OCI-LY1 (cell line): ENCODE measurements around the gene COPB2.

Experiments used
- H2AFZ ChIP-seq: fragments of 200-600 bp; sonication (generic), shearing (Covaris generic); 2 replicates; pipeline ENCODE4 v1.6.0; 2014; ENCODE audit warnings: antibody characterized with exemption, mild to moderate bottlenecking, low read length
- H3F3A ChIP-seq: fragments of 200-600 bp; sonication (generic), shearing (Covaris generic); 2 replicates; pipeline ENCODE4 v1.6.0; 2014; ENCODE audit warnings: mild to moderate bottlenecking, antibody characterized with exemption, low read length, moderate library complexity; ENCODE audit not compliant: insufficient read depth
- H3K27ac ChIP-seq: fragments of 200-600 bp; sonication (generic); 2 replicates; pipeline ENCODE4 v1.5.1; 2014; ENCODE audit warnings: low read length, mixed run types, mild to moderate bottlenecking, low read depth; ENCODE audit not compliant: poor library complexity, severe bottlenecking
- H3K27me3 ChIP-seq: fragments of 200-600 bp; sonication (generic); 2 replicates; pipeline ENCODE4 v1.6.0; 2014; ENCODE audit warnings: antibody characterized with exemption, mild to moderate bottlenecking, low read length, moderate library complexity; ENCODE audit not compliant: insufficient read depth
- H3K36me3 ChIP-seq: fragments of 200-600 bp; sonication (generic); 2 replicates; pipeline ENCODE4 v1.6.1; 2014; ENCODE audit warnings: mild to moderate bottlenecking, antibody characterized with exemption, low read length, moderate library complexity, mixed read lengths; ENCODE audit not compliant: insufficient read depth
- H3K4me1 ChIP-seq: fragments of 200-600 bp; sonication (generic); 2 replicates; pipeline ENCODE4 v1.5.1; 2014; ENCODE audit warnings: mild to moderate bottlenecking, low read length, moderate library complexity; ENCODE audit not compliant: insufficient read depth, severe bottlenecking
- H3K4me2 ChIP-seq: fragments of 200-600 bp; sonication (generic), shearing (Covaris generic); 2 replicates; pipeline ENCODE4 v1.6.1; 2014; ENCODE audit warnings: low read length
- H3K4me3 ChIP-seq: fragments of 200-600 bp; sonication (generic); 2 replicates; pipeline ENCODE4 v1.5.1; 2014; ENCODE audit warnings: low read length, low read depth, mild to moderate bottlenecking, mixed read lengths; ENCODE audit not compliant: poor library complexity, severe bottlenecking
- H3K79me2 ChIP-seq: fragments of 200-600 bp; shearing (Covaris generic); 2 replicates; pipeline ENCODE4 v1.6.1; 2016; ENCODE audit warnings: mixed run types, low read length, mixed read lengths; ENCODE audit not compliant: insufficient read depth
- H3K9ac ChIP-seq: fragments of 200-600 bp; sonication (generic), shearing (Covaris generic); 2 replicates; pipeline ENCODE4 v1.6.1; 2014; ENCODE audit warnings: mild to moderate bottlenecking, low read length, mixed read lengths
- H3K9me2 ChIP-seq: fragments of 200-600 bp; sonication (generic), shearing (Covaris generic); 2 replicates; pipeline ENCODE4 v1.6.1; 2014; ENCODE audit warnings: low read depth, mild to moderate bottlenecking, low read length, mixed read lengths
- H3K9me3 ChIP-seq: fragments of 200-600 bp; shearing (Covaris generic); 2 replicates; pipeline ENCODE4 v1.6.1; 2014; ENCODE audit warnings: low read length, mixed read lengths
- H4K20me1 ChIP-seq: fragments of 200-600 bp; sonication (generic), shearing (Covaris generic); 2 replicates; pipeline ENCODE4 v1.6.0; 2016; ENCODE audit warnings: mild to moderate bottlenecking, low read length; ENCODE audit not compliant: insufficient read depth
- CTCF ChIP-seq: fragments of 200-600 bp; sonication (generic), shearing (Covaris generic); IDR thresholded peaks from 2 replicates; pipeline ENCODE4 v1.5.1; 2017; ENCODE audit warnings: mild to moderate bottlenecking, antibody characterized with exemption, low read length, moderate library complexity, mixed read lengths
- EZH2 ChIP-seq: fragments of 200-600 bp; sonication (generic), shearing (Covaris generic); IDR thresholded peaks from 2 replicates; pipeline ENCODE4 v1.8.0; 2017; ENCODE audit warnings: borderline replicate concordance, mixed run types, mild to moderate bottlenecking, antibody characterized with exemption, low read length, moderate library complexity, mixed read lengths

Gene COPB2

GRCh38 chr3:139358841-139359562, 30.4 kb downstream of the COPB2 start:
- no peaks in the 10 kb centered on the region for H3K27me3 ChIP-seq
- H4K20me1 ChIP-seq, result no peaks in the 10 kb centered on the region; the same call in 1 of the 2 replicates
- no peak for TF ChIP-seq CTCF
- TF ChIP-seq EZH2, result no peak
- H3K4me3 ChIP-seq, result no peak overlapping the region
- no peaks in the 10 kb centered on the region for H3K4me1 ChIP-seq
- H3K79me2 ChIP-seq, result no peaks in the 10 kb centered on the region
- H3K9me2 ChIP-seq, result no peaks in the 10 kb centered on the region
- no peaks in the 10 kb centered on the region for H3K9me3 ChIP-seq
- H2AFZ ChIP-seq, result no peak overlapping the region
- H3F3A ChIP-seq, result no peaks in the 10 kb centered on the region
- no peak overlapping the region for H3K9ac ChIP-seq
- H3K36me3 ChIP-seq, result peaks cover 98% of the 10 kb centered on the region
- H3K27ac ChIP-seq, result no peak overlapping the region
- no peak overlapping the region for H3K4me2 ChIP-seq

DNA sequence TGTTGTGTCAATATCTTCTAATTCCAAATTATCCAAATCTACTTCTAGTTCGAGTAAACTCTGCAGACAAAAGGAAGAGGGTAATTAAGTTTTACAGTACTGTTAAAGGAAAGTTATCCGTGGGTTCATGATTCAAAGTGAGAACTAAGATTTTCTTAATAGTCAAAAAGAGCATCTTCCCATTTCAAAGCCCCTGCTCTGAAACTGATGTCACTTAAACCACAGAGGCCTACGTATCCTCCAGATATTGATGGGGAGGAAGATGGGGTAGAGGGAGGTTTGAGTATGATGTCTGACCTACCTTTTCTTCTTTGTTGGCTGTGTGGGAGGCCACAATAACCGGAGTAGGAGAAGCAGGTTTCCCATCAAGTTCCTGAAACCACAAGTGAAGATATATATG, 31.5 kb downstream of the COPB2 start:
- Histone ChIP-seq H3K79me2 (no peaks in the 10 kb centered on the region), H3K4me2 (no peak overlapping the region)
- TF ChIP-seq CTCF (no peak), EZH2 (no peak)

GRCh38 chr3:139355891-139356290, 33.6 kb downstream of the COPB2 start:
- H3K36me3 ChIP-seq, result peaks cover 99% of the 10 kb centered on the region
- H3K27me3 ChIP-seq, result no peaks in the 10 kb centered on the region
- no peaks in the 10 kb centered on the region for H3K9me2 ChIP-seq
- H4K20me1 ChIP-seq, result no peaks in the 10 kb centered on the region
- H3F3A ChIP-seq, result no peaks in the 10 kb centered on the region
- no peak overlapping the region for H3K27ac ChIP-seq
- no peak overlapping the region for H2AFZ ChIP-seq
- no peaks in the 10 kb centered on the region for H3K9me3 ChIP-seq
- H3K4me2 ChIP-seq, result no peak overlapping the region
- H3K4me1 ChIP-seq, result no peaks in the 10 kb centered on the region
- TF ChIP-seq EZH2 (no peak), CTCF (no peak)
- H3K9ac ChIP-seq, result no peak overlapping the region
- no peak overlapping the region for H3K4me3 ChIP-seq
- no peaks in the 10 kb centered on the region for H3K79me2 ChIP-seq

More for the DNA sequence above, 31.5 kb downstream of the COPB2 start:
- no peaks in the 10 kb centered on the region; the same call in 1 of the 2 replicates for H4K20me1 ChIP-seq
- no peaks in the 10 kb centered on the region for H3K4me1 ChIP-seq
- peaks cover 98% of the 10 kb centered on the region for H3K36me3 ChIP-seq
- no peaks in the 10 kb centered on the region for H3F3A ChIP-seq
- H3K27me3 ChIP-seq, result no peaks in the 10 kb centered on the region
- H3K9ac ChIP-seq, result no peak overlapping the region
- no peaks in the 10 kb centered on the region for H3K9me2 ChIP-seq
- H2AFZ ChIP-seq, result no peak overlapping the region
- H3K4me3 ChIP-seq, result no peak overlapping the region
- no peaks in the 10 kb centered on the region for H3K9me3 ChIP-seq
- no peak overlapping the region for H3K27ac ChIP-seq
